ENCODE measurements around the gene RABGAP1L.

- no peak for TF ChIP-seq CTCF (conservative IDR thresholded peaks at IDR 0.05)
- no peak for TF ChIP-seq ZFX (IDR thresholded peaks at IDR 0.05)
Observed at GRCh38 chr1:174939775-174940545, 780.6 kb downstream of the RABGAP1L start.

All from C4-2B (cell line).